ENCODE results near the gene CLIP2. TPM values are rescaled to one million over a fixed set of nuclear protein-coding genes. Genes with fewer than 3 reads are reported as not detected.
"Not testable (repeated sequence)": the region's sequence is repeated elsewhere in the genome, so short reads cannot be mapped to it uniquely, and the experiment has no call there.

CLIP2 gene
- total RNA-seq, 2 experiments from 2014 or later, result 1.4 to 1.8 TPM

- DNase-seq (no peak), ATAC-seq (no peak)
- Mint-ChIP-seq H3K4me3 (no peak overlapping the region), H3K9me3 (ENCODE audit: low read depth) (no peaks in the 10 kb centered on the region), H3K27ac (no peak overlapping the region), H3K27me3 (no peaks in the 10 kb centered on the region), H3K4me1 (no peaks in the 10 kb centered on the region), H3K36me3 (ENCODE audit: low read depth) (no peaks in the 10 kb centered on the region)
- intact Hi-C loops (cut with DNase I, micrococcal nuclease), result no loop called here
- ChIA-PET POLR2A (no interaction called here), CTCF (interaction anchor here (1.9 kb wide), 1 partner anchor 24 kb away, joined by 6 read pairs; no protein-coding TSS in a partner anchor)
Measured at GRCh38 chr7:74424291-74424880, 135.2 kb downstream of the CLIP2 start.

DNA sequence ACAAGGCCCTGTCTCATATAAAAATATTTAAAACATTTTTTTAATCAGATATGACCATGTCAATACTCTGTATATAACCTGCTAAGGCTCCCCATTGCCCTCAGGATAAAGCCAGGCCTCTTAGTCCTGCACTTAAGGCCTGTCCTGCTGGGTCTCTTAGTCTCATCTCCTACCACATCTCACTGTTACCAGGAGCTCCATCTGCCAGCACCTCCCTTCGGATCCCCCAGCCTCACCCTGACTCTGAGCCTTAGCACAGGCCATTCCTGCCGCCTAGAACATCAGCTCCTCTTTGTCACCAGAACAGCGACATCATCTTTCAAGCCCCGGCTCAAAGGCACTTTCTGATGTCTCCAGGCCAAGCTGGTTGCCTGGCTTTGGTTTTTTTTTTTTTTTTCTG, 138.8 kb downstream of the CLIP2 start:
- DNase-seq (no peak), ATAC-seq (no peak)
- H3K4me3 Mint-ChIP-seq, result no peak overlapping the region
- CTCF ChIA-PET, result interaction anchor here (0.8 to 3.0 kb wide), 2 partner anchors 10 to 27 kb away, joined by 3 to 15 read pairs; no protein-coding TSS in a partner anchor
- H3K36me3 Mint-ChIP-seq (ENCODE audit: low read depth), result no peaks in the 10 kb centered on the region
- H3K4me1 Mint-ChIP-seq, result no peaks in the 10 kb centered on the region
- no peaks in the 10 kb centered on the region for H3K9me3 Mint-ChIP-seq (ENCODE audit: low read depth)
- POLR2A ChIA-PET, result no interaction called here
- intact Hi-C loops (cut with DNase I, micrococcal nuclease), result no loop called here
- no peak overlapping the region for H3K27ac Mint-ChIP-seq
- H3K27me3 Mint-ChIP-seq, result no peaks in the 10 kb centered on the region

DNA sequence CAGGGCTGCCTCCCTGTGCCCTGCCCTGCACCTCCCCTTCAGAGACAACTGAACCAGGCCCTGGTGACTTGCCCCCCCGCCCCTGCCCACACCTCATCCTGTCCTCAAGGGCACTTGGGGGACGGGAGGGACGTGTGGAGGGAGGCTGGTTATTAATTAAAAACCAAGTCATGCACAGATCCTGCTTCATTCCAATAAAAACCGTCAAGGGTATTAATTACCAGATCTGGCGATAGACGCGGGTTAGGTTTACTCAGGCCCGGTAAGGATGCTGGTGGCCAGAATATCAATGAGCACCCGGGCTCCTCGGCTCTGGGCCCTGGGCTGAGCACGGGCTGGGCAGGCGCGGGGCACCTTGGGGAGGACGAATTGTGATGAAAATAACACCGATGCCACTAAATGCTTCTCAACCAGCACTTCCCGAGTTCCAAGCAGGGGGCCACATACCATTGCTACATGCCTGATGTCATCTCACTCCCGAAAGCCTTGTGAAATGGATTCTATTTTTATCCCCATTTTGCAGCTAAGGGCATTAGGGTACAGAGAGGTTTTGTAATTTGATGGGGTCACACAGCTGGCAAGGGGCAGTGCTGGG, 140.0 kb downstream of the CLIP2 start:
- no peak for ATAC-seq
- Mint-ChIP-seq H3K36me3 (ENCODE audit: low read depth) (no peaks in the 10 kb centered on the region), H3K4me3 (no peak overlapping the region), H3K4me1 (no peaks in the 10 kb centered on the region), H3K27me3 (no peaks in the 10 kb centered on the region), H3K9me3 (ENCODE audit: low read depth) (no peaks in the 10 kb centered on the region), H3K27ac (no peak overlapping the region)
- DNase-seq, result no peak
- ChIA-PET POLR2A (no interaction called here), CTCF (interaction anchor here (3.0 kb wide), 1 partner anchor 28 kb away, joined by 15 read pairs; no protein-coding TSS in a partner anchor)
- intact Hi-C loops (cut with DNase I, micrococcal nuclease), result no loop called here

DNA sequence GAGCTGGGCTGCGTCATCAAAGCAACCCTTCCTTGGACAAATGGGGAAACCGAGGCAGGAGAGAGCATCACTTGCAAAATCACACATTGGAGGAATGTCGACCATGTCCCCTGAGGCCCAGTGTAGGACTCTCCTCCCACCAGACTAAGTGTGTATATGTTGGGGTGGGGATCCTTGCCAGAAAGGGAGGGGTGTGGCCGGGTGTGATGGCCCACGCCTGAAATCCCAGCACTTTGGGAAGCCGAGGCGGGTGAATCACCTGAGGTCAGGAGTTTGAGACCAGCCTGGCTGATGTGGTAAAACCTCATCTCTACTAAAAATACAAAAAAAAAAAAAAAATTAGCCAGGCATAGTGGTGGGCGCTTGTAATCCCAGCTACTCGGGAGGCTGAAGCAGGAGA, 141.2 kb downstream of the CLIP2 start:
- H3K27me3 Mint-ChIP-seq; H3K4me3 Mint-ChIP-seq; CTCF ChIA-PET; H3K27ac Mint-ChIP-seq; POLR2A ChIA-PET; ATAC-seq; H3K4me1 Mint-ChIP-seq; intact Hi-C loops (cut with DNase I, micrococcal nuclease); H3K9me3 Mint-ChIP-seq (ENCODE audit: low read depth); H3K36me3 Mint-ChIP-seq (ENCODE audit: low read depth); DNase-seq: not testable (repeated sequence)

GRCh38 chr7:74430961-74431466, 141.8 kb downstream of the CLIP2 start:
- no peaks in the 10 kb centered on the region for H3K36me3 Mint-ChIP-seq (ENCODE audit: low read depth)
- no peaks in the 10 kb centered on the region for H3K4me1 Mint-ChIP-seq
- intact Hi-C loops (cut with DNase I, micrococcal nuclease), result no loop called here
- no peak for ATAC-seq
- no peak for DNase-seq
- no peaks in the 10 kb centered on the region for H3K9me3 Mint-ChIP-seq (ENCODE audit: low read depth)
- H3K27me3 Mint-ChIP-seq, result no peaks in the 10 kb centered on the region
- no peak overlapping the region for H3K27ac Mint-ChIP-seq
- H3K4me3 Mint-ChIP-seq, result no peak overlapping the region
- ChIA-PET CTCF (interaction anchor here (0.7 kb wide), 1 partner anchor 26 kb away, joined by 5 read pairs; no protein-coding TSS in a partner anchor), POLR2A (no interaction called here)

GRCh38 chr7:74437291-74437571, 148.0 kb downstream of the CLIP2 start:
- H3K27me3 Mint-ChIP-seq; intact Hi-C loops (cut with DNase I, micrococcal nuclease); POLR2A ChIA-PET; H3K4me3 Mint-ChIP-seq; H3K36me3 Mint-ChIP-seq (ENCODE audit: low read depth); CTCF ChIA-PET; H3K9me3 Mint-ChIP-seq (ENCODE audit: low read depth); H3K4me1 Mint-ChIP-seq; H3K27ac Mint-ChIP-seq; ATAC-seq; DNase-seq: not testable (repeated sequence)

DNA sequence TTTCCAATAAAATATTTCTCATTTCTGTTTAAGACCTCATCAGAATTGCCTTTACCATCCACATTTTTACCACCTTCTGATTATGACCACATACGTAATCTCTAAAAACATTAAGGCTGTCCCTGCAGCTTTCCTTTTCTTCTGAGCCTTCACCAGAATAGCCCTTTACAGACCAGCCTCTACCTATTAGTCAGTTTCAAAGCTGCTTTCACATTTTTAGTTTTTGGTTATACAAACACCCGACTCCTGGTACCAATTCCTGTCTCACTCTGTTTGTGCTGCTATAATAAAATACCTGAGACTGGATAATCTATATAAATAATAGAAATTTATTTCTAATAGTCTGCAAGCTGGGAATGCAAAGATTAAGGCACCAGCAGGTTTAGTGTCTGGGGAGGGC, 149.1 kb downstream of the CLIP2 start:
- Mint-ChIP-seq H3K27ac (no peak overlapping the region), H3K9me3 (ENCODE audit: low read depth) (no peaks in the 10 kb centered on the region), H3K4me1 (no peaks in the 10 kb centered on the region), H3K36me3 (ENCODE audit: low read depth) (no peaks in the 10 kb centered on the region), H3K4me3 (no peak overlapping the region), H3K27me3 (no peaks in the 10 kb centered on the region)
- ATAC-seq (no peak), DNase-seq (no peak)
- CTCF ChIA-PET, result interaction anchor here (0.6 kb wide), 1 partner anchor 302 kb away, joined by 3 read pairs; no protein-coding TSS in a partner anchor
- POLR2A ChIA-PET, result no interaction called here
- intact Hi-C loops (cut with DNase I, micrococcal nuclease), result no loop called here

DNA sequence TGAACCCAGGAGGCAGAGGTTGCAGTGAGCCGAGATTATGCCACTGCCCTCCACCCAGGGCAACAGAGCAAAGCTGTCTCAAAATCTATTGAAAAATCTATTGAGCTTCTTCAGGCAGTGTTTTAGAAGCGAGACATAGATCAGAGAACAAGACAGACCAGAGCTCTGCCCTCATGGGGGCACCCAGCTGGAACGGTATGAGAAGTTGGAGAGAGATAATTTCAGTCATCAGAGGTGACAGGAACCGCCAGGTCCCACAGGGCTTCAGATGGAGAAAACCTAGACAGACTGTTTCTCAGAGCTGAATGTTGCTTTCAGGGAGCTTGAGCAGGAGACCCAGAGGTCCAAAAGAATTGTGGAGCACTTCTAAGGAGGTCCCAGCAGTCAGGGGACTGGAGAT, 150.3 kb downstream of the CLIP2 start:
- H3K9me3 Mint-ChIP-seq (ENCODE audit: low read depth), result no peaks in the 10 kb centered on the region
- intact Hi-C loops (cut with DNase I, micrococcal nuclease), result no loop called here
- H3K36me3 Mint-ChIP-seq (ENCODE audit: low read depth), result no peaks in the 10 kb centered on the region
- DNase-seq (no peak), ATAC-seq (no peak)
- no peak overlapping the region for H3K27ac Mint-ChIP-seq
- no peaks in the 10 kb centered on the region for H3K27me3 Mint-ChIP-seq
- ChIA-PET CTCF (interaction anchor here (0.6 to 0.7 kb wide), 2 partner anchors 9 to 61 kb away, joined by 3 read pairs; no protein-coding TSS in a partner anchor), POLR2A (interaction anchor here (0.6 kb wide), 1 partner anchor 51 kb away, joined by 3 read pairs; no protein-coding TSS in a partner anchor)
- no peak overlapping the region for H3K4me3 Mint-ChIP-seq
- no peaks in the 10 kb centered on the region for H3K4me1 Mint-ChIP-seq

DNA sequence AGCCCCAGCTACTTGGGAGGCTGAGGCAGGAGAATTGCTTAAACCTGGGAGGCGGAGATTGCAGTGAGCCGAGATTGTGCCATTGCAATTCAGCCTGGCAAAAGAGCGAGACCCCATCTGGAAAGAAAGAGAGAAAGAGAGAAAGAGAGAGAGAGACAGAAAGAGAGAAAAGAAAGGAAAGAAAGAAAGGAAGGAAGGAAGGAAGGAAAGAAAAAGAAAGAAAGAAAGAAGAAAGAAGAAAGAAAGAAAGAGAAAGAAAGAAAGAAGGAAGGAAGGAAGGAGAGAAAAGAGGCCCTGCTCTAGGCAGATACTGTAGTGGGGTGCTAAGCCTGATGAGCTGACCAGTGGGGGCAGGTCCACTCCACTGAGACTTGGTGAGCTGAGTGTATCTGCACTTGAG, 150.9 kb downstream of the CLIP2 start:
- intact Hi-C loops (cut with DNase I, micrococcal nuclease); H3K4me3 Mint-ChIP-seq; H3K9me3 Mint-ChIP-seq (ENCODE audit: low read depth); H3K27me3 Mint-ChIP-seq; H3K27ac Mint-ChIP-seq; H3K36me3 Mint-ChIP-seq (ENCODE audit: low read depth); POLR2A ChIA-PET; H3K4me1 Mint-ChIP-seq; DNase-seq; ATAC-seq: not testable (repeated sequence)
- CTCF ChIA-PET, result interaction anchor here (0.6 to 0.7 kb wide), 2 partner anchors 9 to 342 kb away, joined by 3 to 4 read pairs; no protein-coding TSS in a partner anchor

GRCh38 chr7:74441801-74442200, 152.6 kb downstream of the CLIP2 start:
- ChIA-PET CTCF (interaction anchor here (0.5 to 1.1 kb wide), 3 partner anchors 9 to 40 kb away, joined by 3 to 4 read pairs (median 3); no protein-coding TSS in a partner anchor), POLR2A (no interaction called here)
- Mint-ChIP-seq H3K36me3 (ENCODE audit: low read depth) (no peaks in the 10 kb centered on the region), H3K27ac (no peak overlapping the region), H3K4me1 (no peaks in the 10 kb centered on the region), H3K9me3 (ENCODE audit: low read depth) (no peaks in the 10 kb centered on the region), H3K4me3 (no peak overlapping the region), H3K27me3 (no peaks in the 10 kb centered on the region)
- ATAC-seq, result no peak
- DNase-seq, result no peak
- intact Hi-C loops (cut with DNase I, micrococcal nuclease), result no loop called here

DNA sequence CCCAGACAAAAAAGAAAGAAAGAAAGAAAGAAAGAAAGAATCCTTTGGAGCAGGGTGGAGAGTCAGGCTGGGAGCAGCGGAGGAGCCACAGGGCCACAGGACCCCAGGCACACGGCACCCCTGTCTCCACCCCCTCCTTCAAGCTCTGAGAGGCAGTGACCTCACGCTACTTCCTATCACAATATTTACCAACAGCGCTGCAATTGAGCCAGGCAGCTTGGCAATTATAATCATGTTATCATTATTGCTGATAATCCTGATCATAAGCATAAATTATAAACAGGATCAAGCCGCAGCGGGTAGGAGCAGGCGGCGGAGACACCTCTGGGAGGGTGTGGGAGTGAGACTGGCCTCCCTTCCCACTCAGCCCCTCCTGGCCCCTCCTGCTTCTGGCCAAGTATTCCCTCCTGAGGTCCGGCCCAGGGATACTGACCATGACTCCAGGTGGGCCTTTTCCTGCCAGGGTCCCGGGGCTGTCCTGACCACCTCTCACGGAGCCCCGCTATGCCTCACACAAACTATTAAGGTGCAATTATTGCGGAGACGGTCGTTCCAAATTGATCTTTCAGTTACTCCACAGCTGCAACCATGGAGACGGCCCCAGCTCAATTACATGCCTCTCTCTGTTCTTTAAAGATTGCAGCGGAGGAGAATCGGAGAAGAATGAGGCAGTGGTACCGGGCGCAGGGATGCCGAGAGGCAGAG, 154.5 kb downstream of the CLIP2 start:
- DNase-seq (no peak), ATAC-seq (no peak)
- Mint-ChIP-seq H3K27me3 (no peaks in the 10 kb centered on the region), H3K36me3 (ENCODE audit: low read depth) (no peaks in the 10 kb centered on the region), H3K4me3 (no peak overlapping the region), H3K4me1 (no peaks in the 10 kb centered on the region), H3K9me3 (ENCODE audit: low read depth) (no peaks in the 10 kb centered on the region), H3K27ac (no peak overlapping the region)
- ChIA-PET POLR2A (no interaction called here), CTCF (interaction anchor here (0.7 kb wide), 1 partner anchor 23 kb away, joined by 3 read pairs; no protein-coding TSS in a partner anchor)
- intact Hi-C loops (cut with DNase I, micrococcal nuclease), result no loop called here

- H3K4me1 Mint-ChIP-seq, result peaks cover 14% of the 10 kb centered on the region
- DNase-seq (no peak), ATAC-seq (no peak)
- H3K27ac Mint-ChIP-seq, result no peak overlapping the region
- H3K27me3 Mint-ChIP-seq, result no peaks in the 10 kb centered on the region
- H3K4me3 Mint-ChIP-seq, result no peak overlapping the region
- H3K36me3 Mint-ChIP-seq (ENCODE audit: low read depth), result no peaks in the 10 kb centered on the region
- intact Hi-C loops (cut with DNase I, micrococcal nuclease), result no loop called here
- H3K9me3 Mint-ChIP-seq (ENCODE audit: low read depth), result no peaks in the 10 kb centered on the region
- ChIA-PET POLR2A (no interaction called here), CTCF (interaction anchor here (0.6 to 1.2 kb wide), 6 partner anchors 9 to 208 kb away, joined by 3 to 4 read pairs (median 3); partner anchors contain the start of gene GTF2I)
Measured at GRCh38 chr7:74449144-74449543, 159.9 kb downstream of the CLIP2 start.

Data from activated CD4-positive, alpha-beta T cell treated with anti-CD3 and anti-CD28 coated beads for 36 hours (primary cell).